K562 (cell line): ENCODE measurements around the gene PWP2. TPM values are rescaled to one million over a fixed set of nuclear protein-coding genes. Genes with fewer than 3 reads are reported as not detected.
A peak's percentile ranks its signal among the peaks of the same experiment; 100 is the strongest.
"Not testable (repeated sequence)": the region's sequence is repeated elsewhere in the genome, so short reads cannot be mapped to it uniquely, and the experiment has no call there.

ENCODE experiments used
- ATAC-seq: fragments of 200-7000 bp; cut with Tn5 transposase; 3 replicates; pipeline ENCODE4 v1.9.1; 2020; ENCODE audit warnings: moderate library complexity
- BruUV-seq: library from RNA; stranded (reverse); fragments of 400-500 nt; replicated peaks from 2 replicates; lab custom pipeline; 2021; lab: Mats Ljungman, UMichigan
- CTCF ChIA-PET: fragments of 300-600 bp; formaldehyde crosslinking; extraction: SDS; loops from one replicate; lab custom pipeline; 2021; ENCODE audit warnings: low intra/inter-chr PET ratio; lab: Yijun Ruan, JAX
- POLR2A ChIA-PET: fragments of 300-600, 350-650 bp; sonication (Branson Sonifier 250); formaldehyde crosslinking; extraction: SDS; loops from one replicate; lab custom pipeline; 2021; ENCODE audit warnings: antibody characterized with exemption, inconsistent platforms; lab: Yijun Ruan, JAX
- DNase-seq, 4 experiments: peaks; one replicate each; pipeline versions ENCODE4 v3.0.0 to v3.0.0-alpha.2; 2011 to 2018; ENCODE audit warnings: low spot score in 3 of 4, mixed read lengths in 3 of 4; ENCODE audit errors: extremely low read depth in 1 of 4
- FAIRE-seq: peaks from 2 replicates; lab custom pipeline; 2011; peaks lifted over from hg19 to GRCh38; lab: Jason Lieb, UNC
- H2AFZ ChIP-seq: 2 replicates; pipeline ENCODE4 v1.6.0; 2011; ENCODE audit warnings: low read depth, low read length, control low read depth, inconsistent platforms
- H3K27ac ChIP-seq: fragments of 200-600 bp; 3 replicates; pipeline ENCODE4 v1.8.0; 2011; ENCODE audit warnings: low read depth, mild to moderate bottlenecking, control low read depth, inconsistent platforms, low read length, moderate library complexity, mixed read lengths; ENCODE audit errors: extremely low read depth
- H3K27me3 ChIP-seq, 2 experiments: fragments of 300-600 bp in 1 of 2; 2 replicates in 1 of 2; 3 replicates in 1 of 2; pipeline versions ENCODE4 v1.6.0 to v1.8.0; 2011; ENCODE audit warnings: inconsistent platforms in 2 of 2, low read length in 2 of 2, mild to moderate bottlenecking in 1 of 2, mixed read lengths in 1 of 2, moderate library complexity in 1 of 2; ENCODE audit not compliant: control insufficient read depth in 2 of 2, insufficient read depth in 2 of 2
- H3K36me3 ChIP-seq: fragments of 300-600 bp; 3 replicates; pipeline ENCODE4 v1.8.0; 2011; ENCODE audit warnings: mild to moderate bottlenecking, low read length, inconsistent platforms; ENCODE audit not compliant: control insufficient read depth, insufficient read depth
- H3K4me1 ChIP-seq, 2 experiments: fragments of 200-600 bp in 1 of 2; replicated peaks in 1 of 2; 2 replicates in 1 of 2; 3 replicates in 1 of 2; pipeline versions ENCODE4 v1.5.1 to v1.8.0; 2011; ENCODE audit warnings: inconsistent platforms in 2 of 2, low read length in 2 of 2, mild to moderate bottlenecking in 1 of 2, mixed read lengths in 1 of 2, moderate library complexity in 1 of 2; ENCODE audit not compliant: control insufficient read depth in 2 of 2, insufficient read depth in 2 of 2
- H3K4me2 ChIP-seq: 2 replicates; pipeline ENCODE4 v1.6.1; 2011; ENCODE audit warnings: low read length, control low read depth, inconsistent platforms, mixed read lengths; ENCODE audit not compliant: insufficient read depth
- H3K4me3 ChIP-seq: fragments of 200-600 bp; sonication (generic), shearing (Covaris generic); 2 replicates; pipeline ENCODE4 v1.5.1; 2016; ENCODE audit warnings: control low read depth, inconsistent platforms
- H3K79me2 ChIP-seq: fragments of 200-600 bp; 3 replicates; pipeline ENCODE4 v1.8.0; 2011; ENCODE audit warnings: low read length, inconsistent platforms; ENCODE audit not compliant: control insufficient read depth, insufficient read depth
- H3K9ac ChIP-seq, 2 experiments: 2 replicates each; pipeline versions ENCODE4 v1.6.0 to v1.6.1; 2011; ENCODE audit warnings: low read depth in 2 of 2, low read length in 2 of 2, control low read depth in 1 of 2, inconsistent platforms in 1 of 2, mild to moderate bottlenecking in 1 of 2, mixed read lengths in 1 of 2; ENCODE audit not compliant: insufficient read depth in 1 of 2
- H3K9me1 ChIP-seq: one replicate; pipeline ENCODE4 v1.6.0; 2011; ENCODE audit warnings: inconsistent platforms, mild to moderate bottlenecking, low read length, moderate library complexity; ENCODE audit not compliant: control insufficient read depth, insufficient read depth
- H3K9me3 ChIP-seq: replicated peaks from 2 replicates; pipeline ENCODE4 v1.5.1; 2011; ENCODE audit warnings: low read depth, low read length, inconsistent platforms; ENCODE audit not compliant: control insufficient read depth, insufficient read depth
- H4K20me1 ChIP-seq: replicated peaks from 2 replicates; pipeline ENCODE4 v1.6.1; 2011; ENCODE audit warnings: low read length, inconsistent platforms, mixed read lengths; ENCODE audit not compliant: control insufficient read depth, insufficient read depth
- WGBS: fragments of 100-300 bp; shearing (Covaris generic); methylation state at CpG from one replicate; pipeline ENCODE4 v1.1.6; 2016; ENCODE audit warnings: low coverage, mixed read lengths; ENCODE audit not compliant: insufficient coverage; ENCODE audit errors: missing lambda C conversion rate; 5-methylcytosine and 5-hydroxymethylcytosine counted together
- in situ Hi-C: fragments of 300-500 bp; cut with MboI; formaldehyde crosslinking; loops from 4 replicates; pipeline ENCODE4 v1.15.0; 2018; ENCODE audit warnings: inconsistent platforms, mixed read lengths
- intact Hi-C: fragments of 100-400 bp; cut with micrococcal nuclease; formaldehyde crosslinking; loops from 2 replicates; pipeline ENCODE4 v1.14.2; 2022
- polyA plus RNA-seq, 8 experiments: library from polyadenylated mRNA; depleted of rRNA in 4 of 8; stranded (reverse) in 5 of 8; unstranded in 3 of 8; fragments of >200 nt; fragmentation: Nextera tagmentation in 2 of 8; fragmentation: Illumina TruSeq in 1 of 8; extraction: Ambion mirVana in 2 of 8; extraction: Trizol in 1 of 8; gene quantifications; 2 replicates each; pipeline versions ENCODE4 v1.2.1 to v1.2.3, GENCODE V29; 2011 to 2014; ENCODE audit warnings: inconsistent platforms in 1 of 8, missing spikeins in 1 of 8
- total RNA-seq, 7 experiments: library from RNA; depleted of rRNA in 6 of 7; stranded (reverse); fragments of >200 nt in 6 of 7; fragmentation: Illumina TruSeq in 2 of 7; extraction: Trizol in 2 of 7; gene quantifications; 2 replicates each; pipeline versions ENCODE4 v1.2.1 to v1.2.3, GENCODE V29; 2011 to 2021; ENCODE audit warnings: low replicate concordance in 1 of 7

PWP2 gene
- total and polyA plus RNA-seq, 9 of the 15 experiments (the other 6 are each of a cell fraction or from before 2014, with no cell fraction given) = 0.72 to 57.6 (median 31.1) TPM

DNA sequence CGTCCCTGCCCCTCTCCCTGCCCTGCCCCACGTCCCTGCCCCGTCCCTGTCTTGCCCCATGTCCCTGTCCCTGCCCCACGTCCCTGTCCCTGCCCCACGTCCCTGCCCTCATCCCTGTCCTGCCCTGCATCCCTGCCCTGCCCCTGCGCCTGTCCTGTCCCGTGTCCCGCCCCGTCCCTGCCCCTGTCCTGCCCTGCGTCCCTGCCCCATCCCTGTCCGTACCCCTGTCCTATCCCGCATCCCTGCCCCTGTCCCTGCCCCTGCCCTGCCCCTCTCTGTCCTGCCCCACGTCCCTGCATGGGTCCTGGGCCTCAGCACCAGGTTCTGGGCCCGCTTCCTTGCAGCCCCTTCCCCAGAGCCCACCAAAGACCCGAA is 53.1 kb downstream of the PWP2 start:
- H3K4me1 ChIP-seq, ATAC-seq, H4K20me1 ChIP-seq, CTCF ChIA-PET, H2AFZ ChIP-seq, H3K36me3 ChIP-seq, BruUV-seq, H3K9me1 ChIP-seq, intact Hi-C loops, H3K4me2 ChIP-seq, H3K9ac ChIP-seq, H3K9me3 ChIP-seq, H3K4me3 ChIP-seq, DNase-seq, H3K79me2 ChIP-seq, H3K27me3 ChIP-seq, POLR2A ChIA-PET, H3K27ac ChIP-seq, FAIRE-seq: not testable (repeated sequence)
- WGBS = no CpG with 5 or more reads among the region's 15 CpGs
- in situ Hi-C loops = loop anchor here (25.0 kb wide), 1 partner anchor 127 kb away; the partner anchor contains the start of gene AIRE

DNA sequence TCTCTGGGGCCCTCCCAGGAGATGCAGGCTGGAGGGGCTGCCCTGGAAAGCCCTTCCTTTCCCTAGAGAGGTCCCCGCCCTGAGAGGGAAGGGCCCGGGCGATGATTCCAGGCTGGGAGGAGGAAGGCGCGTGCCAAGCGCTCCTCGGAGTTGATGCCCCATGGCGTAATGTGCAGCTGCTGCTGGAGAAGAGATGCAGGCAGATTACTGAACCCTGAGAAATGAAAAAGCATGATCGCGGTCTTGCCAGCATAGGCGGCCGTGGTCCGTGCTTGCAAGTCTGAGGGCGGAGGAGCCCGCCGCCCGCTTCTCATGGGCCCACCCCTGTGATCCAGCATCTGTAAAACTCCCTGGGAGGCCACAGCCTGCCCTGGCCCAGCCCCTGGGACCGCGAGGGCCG is 53.6 kb downstream of the PWP2 start:
- DNase-seq, H3K9me1 ChIP-seq, H3K27me3 ChIP-seq, CTCF ChIA-PET, H3K4me1 ChIP-seq, H3K27ac ChIP-seq, H3K4me2 ChIP-seq, intact Hi-C loops, H3K79me2 ChIP-seq, ATAC-seq, BruUV-seq, H3K9me3 ChIP-seq, H2AFZ ChIP-seq, FAIRE-seq, H3K36me3 ChIP-seq, H3K4me3 ChIP-seq, H3K9ac ChIP-seq, POLR2A ChIA-PET, H4K20me1 ChIP-seq: not testable (repeated sequence)
- no CpG with 5 or more reads among the region's 20 CpGs for WGBS
- in situ Hi-C loops = loop anchor here (25.0 kb wide), 1 partner anchor 126 kb away; the partner anchor contains the start of gene AIRE

DNA sequence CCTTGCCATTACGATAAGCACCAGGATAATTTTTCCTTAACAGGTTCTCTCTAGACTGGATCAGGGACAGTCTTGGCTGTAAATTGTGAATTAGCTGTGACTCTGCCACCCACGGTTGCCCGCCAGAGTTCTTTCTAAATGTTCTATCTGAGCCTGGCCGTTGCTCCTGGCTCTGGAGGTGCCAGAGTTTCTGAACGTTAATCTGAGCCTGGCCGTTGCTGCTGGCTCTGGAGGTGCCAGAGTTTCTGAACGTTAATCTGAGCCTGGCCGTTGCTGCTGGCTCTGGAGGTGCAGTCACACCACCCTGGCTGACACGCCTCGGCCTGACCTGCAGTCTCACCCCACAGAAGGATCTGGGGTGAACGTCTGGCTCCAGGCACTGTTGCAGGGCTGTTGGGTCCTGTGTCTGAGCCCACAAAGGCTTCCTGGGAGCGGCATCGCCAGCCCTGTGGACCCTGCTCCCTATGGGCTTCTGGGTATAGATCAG is 56.0 kb downstream of the PWP2 start:
- 2% methylated on average over 5 of the region's 13 CpGs for whole genome bisulfite sequencing
- BruUV-seq, POLR2A ChIA-PET: not testable (repeated sequence)

DNA sequence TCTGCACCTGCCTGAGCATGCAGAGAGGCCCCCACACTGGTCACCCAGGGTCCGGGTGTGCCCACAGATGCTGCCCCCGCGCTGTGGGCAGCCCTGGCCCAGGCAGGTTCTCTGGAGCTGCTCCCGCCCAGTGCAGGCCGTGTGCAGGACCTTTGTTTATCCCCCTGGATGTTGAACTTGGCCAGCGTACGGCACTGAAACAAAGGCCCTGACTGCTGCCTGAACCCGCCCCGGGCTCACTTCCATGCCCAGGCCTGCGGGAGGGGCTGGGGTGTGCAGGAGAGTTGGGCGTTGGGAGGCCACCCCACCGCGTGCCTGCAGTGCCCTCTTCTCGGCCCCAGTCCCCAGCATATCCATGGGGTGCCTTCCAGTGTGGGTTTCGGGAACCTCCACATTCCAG is 58.7 kb downstream of the PWP2 start:
- intact Hi-C loops, BruUV-seq: not testable (repeated sequence)

More for the DNA sequence above, 56.0 kb downstream of the PWP2 start:
- H3K9me3 ChIP-seq, H3K4me3 ChIP-seq, H2AFZ ChIP-seq, H3K4me2 ChIP-seq, CTCF ChIA-PET, DNase-seq, H3K36me3 ChIP-seq, H3K4me1 ChIP-seq, H3K79me2 ChIP-seq, intact Hi-C loops, H3K27ac ChIP-seq, H3K9ac ChIP-seq, ATAC-seq, H4K20me1 ChIP-seq, H3K27me3 ChIP-seq, H3K9me1 ChIP-seq: not testable (repeated sequence)
- in situ Hi-C loops = loop anchor here (25.0 kb wide), 1 partner anchor 124 kb away; the partner anchor contains the start of gene AIRE
- peak; percentile 11 for FAIRE-seq

More for the DNA sequence above, 58.7 kb downstream of the PWP2 start:
- in situ Hi-C loops = loop anchor here (25.0 kb wide), 1 partner anchor 121 kb away; the partner anchor contains the start of gene AIRE
- FAIRE-seq, ATAC-seq, H4K20me1 ChIP-seq, H3K27me3 ChIP-seq, H3K9me3 ChIP-seq, H3K9ac ChIP-seq, H3K9me1 ChIP-seq, H3K79me2 ChIP-seq, DNase-seq, CTCF ChIA-PET, H3K36me3 ChIP-seq, H3K4me3 ChIP-seq, H2AFZ ChIP-seq, H3K4me1 ChIP-seq, POLR2A ChIA-PET, H3K27ac ChIP-seq, H3K4me2 ChIP-seq: not testable (repeated sequence)
- no CpG with 5 or more reads among the region's 15 CpGs for WGBS
